Activated CD4-positive, alpha-beta T cell treated with anti-CD3 and anti-CD28 coated beads, Interleukin-2, amount 50 U/mL, for 4 hours (primary cell): ENCODE results near the gene EPM2AIP1.
"Not testable (repeated sequence)": the region's sequence is repeated elsewhere in the genome, so short reads cannot be mapped to it uniquely, and the experiment has no call there.

ENCODE experiments used
- DNase-seq, 2 experiments: peaks; one replicate each; pipeline ENCODE4 v3.0.0-alpha.2; 2020

The EPM2AIP1 gene

GRCh38 chr3:36991923-36992805 lies 767 bp downstream of the EPM2AIP1 start:
- DNase-seq: no peak

- no peak for DNase-seq
These were observed 1.8 kb downstream of the EPM2AIP1 start for GRCh38 chr3:36991147-36991546.

GRCh38 chr3:36989568-36989967 lies 3.4 kb downstream of the EPM2AIP1 start:
- no peak for DNase-seq

- DNase-seq: no peak
These were observed 3.9 kb downstream of the EPM2AIP1 start for GRCh38 chr3:36989005-36989404.

GRCh38 chr3:36988356-36988755 lies 4.6 kb downstream of the EPM2AIP1 start:
- no peak for DNase-seq

GRCh38 chr3:36981006-36981405 lies 11.9 kb downstream of the EPM2AIP1 start:
- DNase-seq: no peak

- DNase-seq: no peak
These were observed 19.8 kb downstream of the EPM2AIP1 start for GRCh38 chr3:36973139-36973538.

- no peak for DNase-seq
These were observed 20.8 kb downstream of the EPM2AIP1 start for GRCh38 chr3:36972163-36972562.

GRCh38 chr3:36969540-36970432 lies 23.1 kb downstream of the EPM2AIP1 start:
- peak in 1 of 2 experiments; percentile 17 for DNase-seq

- no peak for DNase-seq
These were observed 23.8 kb downstream of the EPM2AIP1 start for GRCh38 chr3:36969085-36969484.

GRCh38 chr3:36965440-36965839 lies 27.5 kb downstream of the EPM2AIP1 start:
- DNase-seq: no peak

- no peak for DNase-seq
These were observed 28.1 kb downstream of the EPM2AIP1 start for GRCh38 chr3:36964817-36965216.

- DNase-seq: no peak
These were observed 28.6 kb downstream of the EPM2AIP1 start for GRCh38 chr3:36964331-36964730.

- DNase-seq: not testable (repeated sequence)
These were observed 29.9 kb downstream of the EPM2AIP1 start for GRCh38 chr3:36963008-36963407.

- no peak for DNase-seq
These were observed 32.4 kb downstream of the EPM2AIP1 start for GRCh38 chr3:36960502-36960901.

GRCh38 chr3:36959821-36960220 lies 33.1 kb downstream of the EPM2AIP1 start:
- DNase-seq: no peak

- DNase-seq: no peak
These were observed 34.9 kb downstream of the EPM2AIP1 start for GRCh38 chr3:36957862-36958686.

GRCh38 chr3:36957063-36957462 lies 35.9 kb downstream of the EPM2AIP1 start:
- DNase-seq: no peak

GRCh38 chr3:36956155-36956554 lies 36.8 kb downstream of the EPM2AIP1 start:
- no peak for DNase-seq

- no peak for DNase-seq
These were observed 38.3 kb downstream of the EPM2AIP1 start for GRCh38 chr3:36954452-36955134.

GRCh38 chr3:36947814-36948213 lies 45.1 kb downstream of the EPM2AIP1 start:
- not testable (repeated sequence) for DNase-seq

- DNase-seq: no peak
These were observed 47.5 kb downstream of the EPM2AIP1 start for GRCh38 chr3:36945333-36945980.
